Suppressor macrophage (primary cell): ENCODE measurements around the gene YEATS4.

Experiments
- DNase-seq, 4 experiments: peaks; one replicate each; pipeline ENCODE4 v3.0.0-alpha.2; 2020 to 2022

Gene YEATS4

GRCh38 chr12:69342421-69342820 lies 17.1 kb upstream of the YEATS4 start:
- peak; percentile 39 to 55 (median 52) for DNase-seq

- peak in 3 of 4 experiments; percentile 42 to 77 (median 77) for DNase-seq
Observed at GRCh38 chr12:69343357-69343756, 16.2 kb upstream of the YEATS4 start.

DNA sequence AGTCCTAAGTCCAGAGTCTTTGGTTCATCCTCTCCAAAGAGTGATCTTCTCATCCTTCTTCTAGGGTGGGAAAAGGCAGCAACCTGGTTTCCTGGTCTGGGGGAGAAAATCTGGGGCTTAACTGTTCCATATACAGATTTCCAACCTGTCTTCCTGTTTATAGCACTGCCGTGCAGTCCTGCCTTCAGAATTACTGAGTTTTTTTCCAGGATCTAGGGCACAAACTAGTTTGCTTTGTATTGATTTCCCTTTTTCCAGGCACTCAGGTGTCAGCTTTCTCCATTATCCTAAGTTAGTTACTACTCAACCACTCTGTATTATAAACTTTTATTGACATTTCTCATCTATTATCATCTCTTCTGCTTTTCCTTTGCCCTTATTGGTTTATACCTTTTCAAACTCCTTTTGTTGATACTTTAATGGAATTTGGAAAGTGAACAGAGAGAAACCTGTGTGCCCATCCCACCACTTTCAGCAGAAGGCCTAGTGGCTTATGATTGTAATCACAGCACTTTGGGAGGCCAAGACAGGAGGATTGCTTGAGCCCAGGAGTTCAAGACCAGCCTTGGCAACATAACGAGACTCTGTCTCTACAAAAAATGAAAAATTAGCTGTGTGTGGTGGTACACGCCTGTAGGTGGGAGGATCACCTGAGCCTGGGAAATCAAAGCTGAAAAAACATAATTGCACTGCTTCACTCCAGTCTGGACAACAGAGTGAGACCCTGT lies 15.5 kb upstream of the YEATS4 start:
- DNase-seq: no peak

DNA sequence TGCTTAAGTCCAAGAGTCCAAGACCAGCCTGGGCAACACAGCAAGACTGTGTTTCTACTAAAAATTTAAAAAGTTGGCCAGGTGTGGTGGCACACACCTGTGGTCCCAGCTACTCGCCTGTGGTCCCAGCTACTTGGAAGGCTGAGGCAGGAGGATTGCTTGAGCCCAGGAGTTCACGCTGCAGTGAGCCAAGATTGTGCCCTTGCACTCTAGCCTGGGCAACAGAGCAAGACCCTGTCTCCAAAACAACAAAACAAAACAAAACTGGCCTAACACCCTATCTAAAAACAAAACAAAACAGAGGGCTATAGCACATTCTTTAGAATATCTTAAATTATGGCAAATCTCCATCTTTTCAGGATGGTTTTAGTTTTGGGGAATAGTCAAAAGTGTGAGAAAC lies 14.5 kb upstream of the YEATS4 start:
- no peak for DNase-seq

DNA sequence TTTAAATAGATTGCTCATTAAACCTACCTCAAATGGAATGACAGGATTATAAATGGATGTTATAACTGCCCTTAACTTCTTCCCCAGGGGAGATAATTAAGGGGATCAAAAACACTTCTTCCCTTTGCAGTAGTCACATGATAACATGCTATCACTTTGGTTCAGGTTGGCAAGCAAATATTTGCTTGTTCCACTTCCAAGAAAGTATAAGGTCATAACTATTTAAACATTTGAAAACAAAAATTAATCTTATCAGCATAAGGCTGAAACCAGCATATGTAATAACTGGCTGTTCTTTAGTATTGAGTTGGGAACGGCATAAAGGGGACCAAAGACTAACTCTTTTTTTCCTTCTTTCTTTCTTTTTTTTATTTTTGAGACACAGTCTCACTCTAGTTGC lies 13.8 kb upstream of the YEATS4 start:
- DNase-seq: no peak

- peak; percentile 83 to 93 (median 88) for DNase-seq
Observed at GRCh38 chr12:69348162-69348938, 11.2 kb upstream of the YEATS4 start, which contains the start of gene LYZ. LYZ (plus strand) TSS chr12:69348381; CDS start chr12:69348409, 28 bp downstream.

DNA sequence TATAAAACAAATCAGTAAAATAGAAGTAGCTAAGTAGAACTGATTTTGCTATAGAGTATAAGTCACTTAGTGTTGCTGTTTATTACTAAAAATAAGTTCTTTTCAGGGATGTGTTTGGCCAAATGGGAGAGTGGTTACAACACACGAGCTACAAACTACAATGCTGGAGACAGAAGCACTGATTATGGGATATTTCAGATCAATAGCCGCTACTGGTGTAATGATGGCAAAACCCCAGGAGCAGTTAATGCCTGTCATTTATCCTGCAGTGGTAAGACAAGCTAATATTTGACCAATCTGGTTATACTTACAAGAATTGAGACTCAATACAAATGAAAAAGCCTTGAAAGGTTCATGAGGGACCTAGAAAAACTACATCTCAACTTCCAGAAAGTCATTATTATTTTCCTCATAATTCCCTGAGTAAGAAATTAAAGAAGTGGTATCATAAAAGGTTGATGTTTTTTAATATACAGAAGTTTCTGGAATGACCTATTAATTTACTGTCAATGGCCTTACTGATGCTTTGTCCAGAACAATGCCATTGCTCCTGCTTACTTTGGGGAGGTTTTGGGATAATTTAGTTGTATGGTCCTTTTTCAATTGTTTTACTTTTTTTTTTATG lies 9.4 kb upstream of the YEATS4 start:
- DNase-seq: no peak

GRCh38 chr12:69350777-69351176 lies 8.8 kb upstream of the YEATS4 start:
- no peak for DNase-seq

DNA sequence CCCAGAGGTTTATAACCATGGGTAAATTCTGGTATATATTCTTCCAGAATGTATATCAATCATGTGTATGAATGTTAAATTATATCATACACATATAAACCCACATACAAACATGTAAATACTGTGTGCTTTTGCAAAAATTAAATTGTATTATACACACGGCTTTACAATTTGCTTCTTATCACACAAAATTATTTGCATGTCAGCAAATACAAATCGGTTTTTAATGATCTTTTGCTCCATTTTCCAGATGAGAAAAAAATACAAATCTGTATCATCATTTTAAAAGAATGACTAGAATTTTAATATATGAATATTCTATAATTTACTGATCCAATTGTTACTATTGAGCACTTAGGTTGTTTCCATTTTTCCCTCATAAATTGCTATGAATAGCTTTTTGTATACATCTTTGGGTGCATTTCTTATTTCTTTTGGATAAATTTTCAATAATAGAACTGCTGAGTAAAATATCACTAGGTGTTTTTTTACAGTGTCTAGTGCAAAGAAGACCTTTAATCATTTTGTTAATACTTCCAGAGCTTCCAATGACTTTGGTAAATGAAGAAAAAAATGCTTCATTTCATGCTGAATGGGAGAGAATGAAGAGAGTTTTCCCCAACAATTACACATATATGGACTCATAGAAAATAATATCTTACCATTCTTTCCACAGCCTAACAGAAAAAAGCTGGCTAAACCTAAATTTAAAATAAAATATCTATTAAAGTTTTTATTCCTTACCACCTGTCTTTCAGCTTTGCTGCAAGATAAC lies 7.9 kb upstream of the YEATS4 start:
- no peak for DNase-seq

GRCh38 chr12:69352904-69353303 lies 6.6 kb upstream of the YEATS4 start:
- DNase-seq: no peak

DNA sequence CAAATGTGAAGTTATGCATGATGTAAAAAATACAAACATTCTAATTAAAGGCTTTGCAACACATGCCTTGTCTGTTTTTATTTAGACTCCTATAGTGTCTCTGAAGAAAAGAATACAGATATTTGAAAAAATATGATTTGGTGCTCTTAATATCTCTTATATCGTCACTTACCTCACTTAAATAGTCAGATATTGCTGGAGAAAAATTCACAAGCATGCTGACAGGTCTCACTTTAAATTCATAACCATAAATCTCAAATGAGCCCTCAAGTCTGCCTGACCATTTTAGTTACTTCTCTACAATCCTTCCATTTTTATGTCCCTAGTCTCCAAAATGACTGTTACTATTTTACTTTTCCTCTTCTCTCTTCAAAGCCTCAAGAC lies 5.4 kb upstream of the YEATS4 start:
- DNase-seq: no peak

DNA sequence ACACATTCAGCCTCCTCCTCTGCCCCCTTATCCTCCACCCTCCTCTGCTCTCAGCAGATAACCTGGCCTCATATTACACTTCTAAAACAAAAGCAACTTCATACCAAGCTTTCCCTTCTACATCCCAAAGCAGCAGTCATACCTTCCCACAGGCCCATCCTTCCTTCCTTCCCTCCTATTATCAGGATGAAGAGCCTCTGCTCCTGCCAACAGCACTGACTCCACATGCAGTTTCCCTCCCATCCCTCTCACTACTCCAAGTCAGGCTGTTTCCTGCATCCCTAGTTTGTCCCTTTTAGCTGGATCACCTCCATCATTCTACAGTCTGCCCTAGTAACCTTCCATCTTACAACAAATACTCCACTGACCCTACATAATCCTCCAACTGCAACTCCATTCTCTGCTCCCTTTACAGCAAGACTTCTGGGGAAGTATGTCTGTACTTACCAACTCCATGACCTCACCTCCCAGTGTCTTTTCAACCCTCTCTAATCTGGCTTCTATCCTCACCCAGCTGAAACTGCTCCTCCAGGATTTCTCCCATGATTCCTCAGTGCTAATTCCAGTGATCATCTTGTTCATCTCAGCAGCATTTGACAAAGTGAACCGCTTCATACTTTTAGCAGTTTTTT lies 4.9 kb upstream of the YEATS4 start:
- DNase-seq: no peak

DNA sequence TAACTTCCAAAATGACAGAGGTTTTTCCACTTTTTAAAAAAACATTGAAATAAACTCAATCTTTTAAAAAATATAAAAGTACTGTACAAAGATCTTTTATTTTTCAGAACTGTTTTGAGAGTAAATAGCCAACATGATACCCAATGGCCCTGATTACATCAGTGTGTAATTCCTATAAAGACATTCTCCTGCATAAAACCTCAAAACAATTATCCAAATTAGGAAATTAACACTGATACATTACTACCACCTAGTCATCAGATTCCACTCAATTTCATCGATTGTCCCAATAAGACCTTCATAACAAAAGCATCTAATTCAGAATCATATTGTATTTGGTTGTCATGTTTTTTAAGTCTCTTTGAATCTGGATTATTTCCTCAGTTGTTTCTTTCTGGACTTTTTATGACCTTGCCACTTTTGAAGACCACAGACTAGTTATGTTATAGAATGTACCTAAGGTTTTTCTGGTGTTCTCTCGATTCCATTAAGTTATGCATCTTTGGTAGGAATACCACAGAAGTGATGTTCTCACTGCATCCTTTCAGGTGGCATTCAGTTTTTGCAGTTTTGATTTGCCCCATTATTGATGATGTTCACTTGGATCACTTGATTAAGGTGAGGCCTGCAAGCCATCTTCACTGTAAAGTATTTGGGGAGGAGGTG lies 4.0 kb upstream of the YEATS4 start:
- DNase-seq: no peak

GRCh38 chr12:69360348-69360672 lies 767 bp downstream of the YEATS4 start:
- DNase-seq: no peak

GRCh38 chr12:69366796-69367195 lies 7.3 kb downstream of the YEATS4 start:
- DNase-seq: no peak

DNA sequence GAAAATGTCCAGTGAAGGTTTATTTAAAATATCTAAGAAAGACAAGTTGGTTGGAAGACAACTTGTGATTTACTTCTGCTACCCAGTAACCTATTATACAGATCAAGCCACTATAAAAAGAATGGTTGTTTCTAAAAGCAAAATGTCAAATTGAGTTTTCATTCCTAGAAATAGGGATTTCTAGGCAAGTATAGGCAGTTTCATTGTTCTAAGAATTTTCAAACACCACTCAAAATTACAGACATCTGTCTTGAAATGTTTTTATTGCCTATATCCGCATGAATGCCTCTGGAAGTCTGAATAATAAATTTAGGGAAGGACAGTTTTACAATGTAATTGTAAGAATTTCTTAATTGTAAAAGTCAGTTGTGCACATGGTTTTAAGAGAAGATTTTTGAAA lies 8.6 kb downstream of the YEATS4 start:
- no peak for DNase-seq

DNA sequence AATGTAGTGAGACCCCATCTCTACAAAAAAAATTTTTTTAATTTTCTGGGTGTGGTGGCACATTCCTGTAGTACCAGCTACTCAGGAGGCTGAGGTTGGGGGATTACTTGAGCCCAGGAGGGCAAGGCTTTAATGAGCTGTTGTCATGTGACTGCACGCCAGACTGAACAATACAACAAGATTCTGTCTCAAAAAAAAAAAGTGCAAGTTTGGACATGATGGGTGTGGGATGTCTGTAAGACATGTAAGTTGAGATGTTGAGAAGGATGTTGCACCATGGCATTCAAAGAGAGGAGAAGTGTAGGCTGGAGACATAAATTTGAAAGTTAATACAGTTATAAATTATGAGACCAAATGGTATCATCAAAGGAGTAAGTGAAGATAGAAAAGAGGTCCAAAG lies 23.5 kb downstream of the YEATS4 start:
- DNase-seq: no peak

GRCh38 chr12:69385038-69385437 lies 25.5 kb downstream of the YEATS4 start:
- no peak for DNase-seq

DNA sequence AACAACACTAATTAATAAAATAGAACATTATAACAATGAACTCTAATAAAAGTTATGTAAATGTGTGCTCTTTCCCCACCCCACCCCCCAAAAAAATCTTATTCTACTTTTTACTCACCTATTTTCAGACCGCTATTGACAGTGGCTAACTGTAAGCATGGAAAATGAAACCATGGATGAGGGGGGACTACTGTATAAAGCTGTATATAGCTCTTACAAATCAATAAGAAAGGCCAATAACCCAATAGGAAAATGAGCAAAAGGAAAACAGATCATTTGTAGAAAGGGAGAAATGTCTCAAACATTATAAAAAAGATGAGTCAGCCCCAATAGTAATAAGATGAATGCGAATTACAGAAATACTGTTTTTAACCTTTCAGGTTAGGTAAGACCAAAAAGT lies 27.4 kb downstream of the YEATS4 start:
- no peak for DNase-seq

DNA sequence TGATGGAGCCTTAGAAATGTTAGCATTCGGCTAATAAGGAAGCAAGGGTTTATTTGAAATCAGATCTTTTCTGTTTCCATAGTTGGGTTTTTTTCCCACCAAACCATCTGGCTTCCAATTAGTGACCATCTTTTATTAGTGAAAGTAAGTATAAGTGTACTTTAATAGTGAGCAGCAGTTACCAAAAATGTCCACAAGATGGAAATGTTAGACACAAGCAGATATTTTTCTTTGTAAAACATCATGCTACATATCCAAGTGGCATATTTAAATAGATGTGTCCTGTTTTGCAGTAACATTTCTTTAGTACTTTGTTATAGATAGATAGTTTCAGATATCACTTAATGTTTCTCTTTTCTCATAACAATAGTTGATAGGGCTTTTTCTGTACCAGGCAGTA lies 28.8 kb downstream of the YEATS4 start:
- peak in 3 of 4 experiments; percentile 2 to 55 (median 50) for DNase-seq

DNA sequence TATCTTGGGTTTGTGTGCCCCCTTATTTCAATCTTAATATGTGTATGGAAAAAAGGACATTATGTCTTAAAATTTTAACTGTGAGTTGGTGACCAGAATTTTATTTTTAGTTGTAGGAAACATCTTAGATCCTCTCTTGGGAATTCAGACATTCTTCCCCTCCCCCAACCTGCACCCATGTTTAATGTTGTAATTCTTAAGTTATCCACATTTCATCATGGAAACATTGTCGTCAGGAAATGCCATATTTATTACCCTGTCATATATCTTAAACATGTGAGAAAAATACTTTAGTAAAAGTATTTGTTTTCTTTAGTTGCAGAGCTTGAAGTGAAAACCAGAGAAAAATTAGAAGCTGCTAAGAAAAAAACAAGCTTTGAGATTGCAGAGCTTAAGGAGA lies 30.3 kb downstream of the YEATS4 start:
- no peak for DNase-seq
